HL-60/S4 treated with phorbol 12-myristate 13-acetate at 8.2 ng/mL for 4 days and 3 days (cell line): ENCODE measurements around the gene CAPN7.

Source experiments
- in situ Hi-C: fragments of 300-500 bp; cut with MboI; formaldehyde crosslinking; loops from 2 replicates; pipeline ENCODE4 v1.15.0; 2022; ENCODE audit warnings: low sequenced_read_pairs

Gene CAPN7

GRCh38 chr3:15292765-15293522 is 86.9 kb downstream of the CAPN7 start:
- in situ Hi-C loops: no loop called here

GRCh38 chr3:15294929-15295328 is 88.9 kb downstream of the CAPN7 start:
- in situ Hi-C loops: no loop called here

- in situ Hi-C loops: no loop called here
Observed at GRCh38 chr3:15295506-15295905, 89.5 kb downstream of the CAPN7 start.

- in situ Hi-C loops: no loop called here
Observed at GRCh38 chr3:15297608-15298350, 91.7 kb downstream of the CAPN7 start.

GRCh38 chr3:15298504-15298903 is 92.5 kb downstream of the CAPN7 start:
- in situ Hi-C loops: no loop called here

- in situ Hi-C loops: no loop called here
Observed at GRCh38 chr3:15299036-15299435, 93.0 kb downstream of the CAPN7 start.

- in situ Hi-C loops: no loop called here
Observed at GRCh38 chr3:15300323-15301078, 94.5 kb downstream of the CAPN7 start.

- in situ Hi-C loops: no loop called here
Observed at GRCh38 chr3:15301761-15302160, 95.7 kb downstream of the CAPN7 start.
